ENCODE results near the gene NNT.
"Not testable (repeated sequence)": the region's sequence is repeated elsewhere in the genome, so short reads cannot be mapped to it uniquely, and the experiment has no call there.

The NNT gene

DNA sequence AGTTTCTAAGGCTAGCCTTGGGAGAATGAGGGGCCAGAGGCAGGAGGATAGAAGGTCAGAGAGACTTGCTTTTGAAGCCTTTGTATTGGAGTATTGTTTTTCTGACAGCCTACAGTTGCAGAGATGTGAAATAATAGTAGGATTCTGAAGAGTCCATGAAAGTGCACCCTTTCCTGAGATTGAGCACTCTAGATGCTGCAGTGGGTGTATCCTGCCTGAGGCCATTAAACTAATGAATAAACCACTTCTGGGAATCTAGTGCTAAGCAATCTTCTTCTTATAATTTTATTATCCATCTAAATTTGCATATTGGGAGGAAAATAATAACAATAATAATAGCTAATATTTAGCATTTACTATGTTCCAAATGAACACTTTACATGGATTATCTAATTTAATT, 19.3 kb upstream of the NNT start:
- DNase-seq (ENCODE audit: low read depth), result no peak

- DNase-seq (ENCODE audit: low read depth), result no peak
Observed at GRCh38 chr5:43584166-43584699, 18.7 kb upstream of the NNT start.

DNA sequence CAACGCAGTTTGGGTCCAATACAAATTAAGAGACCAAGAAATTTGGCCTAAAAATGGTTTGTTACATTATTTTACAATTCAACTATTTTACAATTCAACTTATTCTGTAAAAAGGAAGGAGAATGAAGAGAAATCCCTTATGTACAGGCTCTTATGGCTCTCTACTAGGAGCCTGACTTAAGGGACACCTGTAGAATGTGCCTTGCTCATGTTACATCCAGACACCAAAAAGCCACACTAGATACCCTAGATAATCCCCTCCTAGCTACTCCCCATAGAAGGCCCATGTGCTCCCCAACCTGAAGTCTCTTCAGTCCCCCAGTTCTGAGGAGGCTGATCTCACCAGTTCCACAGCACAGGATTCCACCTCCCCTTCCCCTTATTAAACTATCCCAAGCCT, 14.1 kb upstream of the NNT start:
- DNase-seq (ENCODE audit: low read depth), result no peak

- DNase-seq (ENCODE audit: low read depth), result no peak
Observed at GRCh38 chr5:43589310-43589709, 13.7 kb upstream of the NNT start.

DNA sequence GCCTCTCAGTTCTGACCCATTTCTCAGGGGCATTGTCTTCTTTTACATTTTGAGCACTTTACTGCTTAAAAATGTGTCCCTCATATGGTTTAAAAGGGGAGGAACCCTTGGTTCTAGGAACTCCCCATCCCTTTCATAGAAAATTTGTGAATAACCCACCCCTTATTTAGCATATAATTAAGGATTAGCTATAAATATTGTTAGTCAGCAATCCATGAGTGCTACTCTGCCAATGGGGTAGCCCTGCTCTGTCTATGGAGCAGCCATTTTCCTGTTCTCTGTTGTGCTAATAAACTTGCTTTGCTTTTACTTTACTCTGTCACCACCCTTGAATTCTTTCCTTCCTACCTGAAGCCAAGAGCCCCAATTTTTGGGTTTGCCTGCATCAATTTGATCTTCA, 12.3 kb upstream of the NNT start:
- no peak for DNase-seq (ENCODE audit: low read depth)

GRCh38 chr5:43592363-43592762, 10.6 kb upstream of the NNT start:
- no peak for DNase-seq (ENCODE audit: low read depth)

DNA sequence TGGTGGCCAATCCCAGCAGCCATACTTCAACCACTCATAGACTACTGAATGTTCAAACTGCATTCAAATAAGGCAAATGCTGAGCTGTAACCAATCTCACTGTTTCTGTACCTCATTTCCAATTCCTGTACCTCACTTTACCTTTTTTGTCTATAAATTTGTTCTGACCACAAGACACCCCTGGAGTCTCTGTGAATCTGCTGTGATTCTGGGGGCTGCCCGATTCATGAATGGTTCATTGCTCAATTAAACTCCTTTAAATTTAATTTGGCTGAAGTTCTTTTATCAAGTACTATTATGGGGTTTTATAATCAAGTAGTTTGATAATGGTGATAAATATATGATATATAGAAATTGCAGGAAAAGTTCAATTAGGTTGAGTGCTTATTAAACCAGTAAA, 4.1 kb upstream of the NNT start:
- DNase-seq (ENCODE audit: low read depth), result not testable (repeated sequence)

DNA sequence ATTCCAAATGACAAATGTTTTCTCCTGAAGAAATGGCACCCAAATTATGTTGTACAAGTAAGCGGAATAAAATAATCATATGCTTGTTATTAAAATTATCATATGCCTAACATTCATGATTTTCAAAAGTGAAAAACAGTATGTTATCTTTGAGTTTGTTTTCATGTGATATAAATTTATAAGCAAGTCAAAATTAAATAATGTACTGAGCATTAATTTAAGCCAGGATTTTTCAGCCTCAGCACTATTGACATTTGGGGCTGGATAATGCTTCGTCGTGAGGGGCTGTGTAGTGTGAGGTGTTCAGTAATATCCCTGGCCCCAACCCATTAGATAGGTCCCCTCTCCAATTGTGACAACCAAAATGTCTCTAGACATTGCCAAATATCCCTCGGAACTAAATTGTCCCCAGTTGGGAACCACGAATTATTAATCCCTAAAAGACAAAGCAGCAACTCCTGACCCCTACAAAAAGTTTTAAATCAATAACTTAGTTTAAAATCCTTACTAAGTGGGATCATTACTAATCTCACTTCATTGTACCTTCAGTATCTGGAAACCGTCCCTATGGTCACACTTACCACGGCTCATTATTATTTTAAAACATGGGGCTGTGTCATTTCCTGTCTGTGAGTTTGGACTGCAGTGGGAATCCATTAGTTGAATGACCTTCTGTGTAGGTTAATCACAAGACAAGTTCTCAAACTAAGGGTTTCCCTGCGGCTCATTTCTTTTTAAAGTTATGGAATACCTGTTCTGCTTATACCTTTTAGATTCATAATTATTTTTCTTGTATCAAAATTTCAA, 1.3 kb upstream of the NNT start:
- no peak for DNase-seq (ENCODE audit: low read depth)

DNA sequence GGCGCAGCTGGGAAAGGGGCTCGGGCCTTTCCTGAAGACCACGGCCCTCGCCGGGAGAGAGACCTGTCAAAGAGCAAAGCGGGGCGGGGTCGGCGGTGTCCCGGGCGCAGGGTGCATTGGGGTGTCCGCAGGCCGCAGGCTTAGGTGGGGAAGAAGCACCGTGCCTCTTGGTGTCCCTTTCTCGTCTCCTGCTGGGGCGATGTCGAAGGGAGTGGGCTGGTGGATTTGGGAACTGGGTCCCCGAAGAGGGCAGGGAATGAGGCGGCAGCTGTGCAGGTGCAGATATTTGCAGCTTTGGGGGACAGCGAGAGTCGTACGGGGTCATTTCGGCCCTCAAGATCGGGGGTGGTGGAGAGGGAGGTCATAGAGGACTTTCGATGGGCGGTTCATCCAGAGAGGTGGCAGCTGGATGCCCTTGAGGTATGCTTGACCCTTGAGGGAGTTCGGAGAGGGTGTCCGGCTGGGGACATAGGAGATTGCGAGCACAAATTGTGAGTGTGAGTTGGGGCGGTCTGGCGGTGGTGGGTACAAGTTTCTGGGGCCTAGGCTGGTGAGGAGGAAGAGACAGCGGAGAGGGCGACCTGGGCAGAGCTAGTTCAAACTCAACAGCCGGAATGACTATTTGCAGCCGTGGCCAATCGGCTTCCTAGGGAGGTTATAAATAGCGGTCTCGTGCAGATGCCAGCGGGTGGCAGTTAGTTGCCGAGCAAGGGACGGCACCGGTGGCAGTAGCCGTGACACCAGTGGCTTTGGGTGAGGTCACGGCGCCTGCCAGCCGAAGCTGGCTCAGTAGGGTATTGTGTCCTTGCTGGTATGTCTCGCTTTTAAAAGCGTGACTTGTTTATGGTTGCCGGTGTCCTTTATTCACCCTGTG, 601 bp downstream of the NNT start:
- DNase-seq (ENCODE audit: low read depth), result peak; percentile 37

GRCh38 chr5:43604699-43605098, 1.7 kb downstream of the NNT start:
- DNase-seq (ENCODE audit: low read depth), result no peak

DNA sequence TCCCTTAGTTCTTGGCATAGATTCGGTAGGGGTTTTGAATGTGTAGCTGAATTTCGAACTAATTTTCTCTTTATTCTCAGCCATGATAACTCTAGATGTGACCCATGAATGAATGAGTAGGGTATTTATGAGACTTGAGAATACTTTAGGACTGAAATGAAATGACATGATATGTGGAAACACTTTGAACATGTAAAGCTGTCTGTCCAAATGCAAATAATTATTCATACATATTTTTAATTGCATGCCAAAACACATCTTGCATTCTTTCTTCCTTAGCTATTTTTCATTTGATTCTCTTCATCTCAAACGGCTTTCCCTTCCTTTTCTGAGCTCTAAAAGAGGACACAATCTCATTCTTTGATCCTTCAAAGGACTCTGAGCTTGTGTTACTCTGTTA, 3.4 kb downstream of the NNT start:
- no peak for DNase-seq (ENCODE audit: low read depth)

- no peak for DNase-seq (ENCODE audit: low read depth)
Observed at GRCh38 chr5:43608406-43608805, 5.4 kb downstream of the NNT start.

DNA sequence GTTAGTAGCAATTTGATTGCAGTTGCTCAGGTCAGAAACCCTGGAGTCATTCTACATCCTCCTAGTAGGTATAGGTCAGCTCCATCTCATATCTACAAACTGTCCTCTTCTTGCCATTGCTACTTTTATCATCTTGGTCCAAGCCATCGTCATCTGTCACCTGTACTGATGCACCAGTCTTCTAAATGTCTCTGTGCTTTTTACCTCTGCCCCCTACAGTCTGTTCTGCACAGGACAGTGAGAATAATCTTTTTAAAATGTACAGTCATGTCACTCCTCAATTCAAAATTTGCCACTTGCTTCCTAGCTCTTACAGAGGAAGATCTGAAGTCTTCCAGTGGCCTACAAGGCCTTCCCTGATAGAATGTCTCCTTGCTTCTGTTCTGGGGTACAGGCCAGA, 6.8 kb downstream of the NNT start:
- no peak for DNase-seq (ENCODE audit: low read depth)

GRCh38 chr5:43613370-43613769, 10.4 kb downstream of the NNT start:
- no peak for DNase-seq (ENCODE audit: low read depth)

DNA sequence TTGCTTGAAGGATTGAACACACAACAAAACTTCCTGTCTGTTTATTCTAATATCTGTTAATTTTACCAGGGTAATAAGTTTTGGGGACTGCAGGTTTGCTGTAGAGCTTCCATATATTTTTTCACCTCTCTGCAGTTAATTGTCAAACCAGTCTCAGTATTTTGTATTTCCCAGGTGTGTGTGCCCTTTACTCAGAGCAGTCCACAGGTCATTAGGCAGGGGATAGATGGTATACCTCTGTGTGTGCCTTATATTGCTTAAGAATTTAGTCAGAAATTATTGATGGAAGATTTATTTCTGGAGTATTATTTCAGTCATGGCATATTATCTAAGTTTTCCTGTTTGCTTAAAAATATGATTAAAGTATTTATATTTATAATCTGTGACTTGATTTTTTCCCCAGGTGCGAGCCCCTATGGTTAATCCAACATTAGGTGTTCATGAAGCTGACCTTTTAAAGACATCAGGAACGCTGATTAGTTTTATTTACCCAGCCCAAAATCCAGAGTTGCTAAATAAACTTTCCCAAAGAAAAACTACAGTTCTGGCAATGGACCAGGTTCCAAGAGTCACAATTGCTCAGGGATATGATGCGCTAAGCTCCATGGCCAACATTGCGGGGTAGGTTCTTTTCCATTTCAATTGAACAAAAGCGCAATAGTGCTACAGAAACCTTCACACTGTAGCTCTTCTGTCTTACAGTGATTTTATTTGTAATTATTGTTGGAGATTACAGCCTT, 12.6 kb downstream of the NNT start:
- no peak for DNase-seq (ENCODE audit: low read depth)

GRCh38 chr5:43616535-43616934, 13.6 kb downstream of the NNT start:
- no peak for DNase-seq (ENCODE audit: low read depth)

DNA sequence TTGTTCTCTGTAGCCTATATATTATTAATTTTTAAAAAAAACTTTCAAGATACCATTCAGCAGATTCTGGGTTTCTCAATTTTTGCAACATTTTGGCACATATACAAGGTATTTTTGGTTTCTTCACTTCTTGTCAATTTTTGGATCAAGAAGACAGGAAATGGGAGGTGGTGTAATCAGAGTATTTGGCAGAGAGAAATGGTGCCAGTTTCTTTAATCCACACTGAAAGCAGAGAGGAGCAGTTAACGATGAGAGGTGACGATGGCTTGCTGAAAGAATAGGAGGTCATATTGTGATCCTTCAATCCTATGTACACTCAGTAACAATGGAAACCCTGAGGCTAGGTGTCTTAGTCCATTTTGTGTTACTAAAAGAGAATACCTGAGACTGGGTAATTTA, 16.4 kb downstream of the NNT start:
- no peak for DNase-seq (ENCODE audit: low read depth)

DNA sequence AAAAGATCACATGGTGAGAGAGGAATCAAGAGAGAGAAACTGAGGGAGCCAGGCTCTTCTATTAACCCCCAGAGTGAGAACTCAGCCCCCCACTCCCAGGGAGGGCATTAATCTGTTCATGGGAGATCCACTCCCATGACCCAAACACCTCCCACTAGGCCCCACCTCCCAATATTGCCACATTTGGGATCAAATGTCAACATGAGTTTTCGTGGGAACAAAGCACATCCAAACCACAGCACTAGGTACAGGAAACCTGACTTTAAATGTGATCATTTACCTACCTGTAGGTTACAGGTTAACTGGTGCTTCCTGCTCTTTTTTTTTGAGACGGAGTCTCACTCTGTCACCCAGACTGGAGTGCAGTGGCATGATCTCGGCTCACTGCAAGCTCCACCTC, 16.9 kb downstream of the NNT start:
- no peak for DNase-seq (ENCODE audit: low read depth)

DNA sequence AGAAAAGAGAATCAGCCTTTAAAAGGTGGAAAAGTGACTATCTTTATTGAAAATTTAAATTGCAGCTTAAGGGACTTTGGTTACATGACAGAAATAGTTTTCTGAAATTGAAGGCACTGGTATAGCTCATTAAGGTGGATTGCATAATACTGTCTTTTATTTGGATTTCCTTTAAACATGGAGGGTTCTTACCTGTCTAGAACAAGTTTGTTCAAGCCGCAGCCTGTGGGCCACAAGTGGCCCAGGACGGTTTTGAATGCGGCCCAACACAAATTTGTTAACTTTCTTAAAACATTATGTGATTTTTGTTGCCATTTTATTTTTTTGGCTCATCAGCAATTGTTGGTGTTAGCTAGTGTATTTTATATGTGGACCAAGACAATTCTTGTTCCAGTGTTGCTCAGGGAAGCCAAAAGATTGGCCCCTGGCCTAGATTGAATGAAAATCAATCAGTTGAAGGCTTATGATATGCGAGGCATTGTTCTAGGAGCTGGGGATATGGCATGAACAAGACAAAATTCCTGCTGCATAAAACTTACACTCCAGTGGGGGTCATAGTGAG, 18.0 kb downstream of the NNT start:
- DNase-seq (ENCODE audit: low read depth), result no peak

DNA sequence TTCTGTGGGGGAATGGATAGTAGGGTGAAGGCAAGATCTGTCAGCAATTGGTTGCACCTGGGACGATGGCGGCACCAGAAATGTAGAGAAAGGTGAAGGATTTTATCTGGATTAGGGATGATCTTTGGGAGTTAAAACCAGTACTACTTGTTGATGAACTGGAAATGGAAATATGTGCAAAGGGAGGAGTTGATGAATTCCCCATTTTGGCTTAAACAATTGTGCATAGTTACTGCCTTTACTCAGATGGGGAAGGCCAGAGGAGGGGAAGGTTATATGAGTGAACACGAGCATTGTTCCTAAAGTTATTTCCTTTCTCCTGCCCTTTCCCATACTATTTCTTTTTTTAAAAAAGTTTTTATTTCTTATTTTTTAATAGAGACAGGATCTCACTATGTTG, 19.1 kb downstream of the NNT start:
- DNase-seq (ENCODE audit: low read depth), result no peak

GRCh38 chr5:43623048-43623680, 20.2 kb downstream of the NNT start:
- DNase-seq (ENCODE audit: low read depth), result no peak

- no peak for DNase-seq (ENCODE audit: low read depth)
Observed at GRCh38 chr5:43627028-43627427, 24.0 kb downstream of the NNT start.
